ENCODE results near the gene HILPDA. TPM values are rescaled to one million over a fixed set of nuclear protein-coding genes. Genes with fewer than 3 reads are reported as not detected.

Gene HILPDA
- total and polyA plus RNA-seq, 9 of the 15 experiments (the other 6 are each of a cell fraction or from before 2014, with no cell fraction given) = 8.3 to 71.8 (median 23.5) TPM

DNA sequence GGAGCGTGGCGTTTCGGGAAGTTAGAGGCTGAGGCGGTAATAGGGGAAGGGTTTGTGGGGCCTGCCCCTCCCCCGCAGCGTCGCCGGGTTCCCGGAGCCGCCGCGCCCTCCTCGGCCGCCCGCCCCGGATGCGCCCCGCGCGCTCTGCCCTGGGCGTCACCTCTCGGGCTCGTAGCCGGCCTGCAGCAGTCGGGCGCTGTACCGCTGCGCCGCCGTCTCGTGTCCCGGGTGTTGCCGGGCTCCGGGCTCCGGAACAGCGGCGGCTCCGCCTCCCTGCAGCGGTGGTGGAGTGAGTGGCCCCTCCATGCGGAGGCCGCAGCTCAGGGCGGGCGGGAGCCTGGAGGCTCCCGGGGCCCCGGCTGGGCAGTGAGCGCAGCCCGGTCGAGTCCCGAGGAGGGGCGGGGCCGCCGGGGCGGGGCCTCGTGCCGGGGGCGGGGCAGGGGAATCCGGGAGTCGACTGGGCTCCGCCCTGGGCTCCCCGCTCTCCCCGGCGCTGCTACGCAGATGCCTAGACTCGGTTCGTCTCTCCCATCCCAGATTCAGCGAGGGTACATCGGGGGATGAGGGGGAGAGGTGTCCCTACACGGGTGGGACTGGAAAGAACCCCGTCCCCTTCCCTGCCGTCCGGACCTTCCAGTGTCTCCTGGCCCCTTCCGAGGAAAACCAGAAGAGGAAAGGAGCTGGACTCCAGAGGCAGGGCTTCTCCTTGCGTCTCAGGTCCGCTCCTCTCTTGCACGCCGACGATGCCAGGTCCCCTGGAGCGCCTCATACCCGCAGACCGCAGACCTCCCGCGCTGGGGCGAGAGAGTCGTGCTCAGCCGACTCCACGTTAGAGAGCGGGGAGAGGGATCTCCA, 45.9 kb upstream of the HILPDA start, which contains the start of gene IMPDH1 (continued):
- TF ChIP-seq, protein P1, sequence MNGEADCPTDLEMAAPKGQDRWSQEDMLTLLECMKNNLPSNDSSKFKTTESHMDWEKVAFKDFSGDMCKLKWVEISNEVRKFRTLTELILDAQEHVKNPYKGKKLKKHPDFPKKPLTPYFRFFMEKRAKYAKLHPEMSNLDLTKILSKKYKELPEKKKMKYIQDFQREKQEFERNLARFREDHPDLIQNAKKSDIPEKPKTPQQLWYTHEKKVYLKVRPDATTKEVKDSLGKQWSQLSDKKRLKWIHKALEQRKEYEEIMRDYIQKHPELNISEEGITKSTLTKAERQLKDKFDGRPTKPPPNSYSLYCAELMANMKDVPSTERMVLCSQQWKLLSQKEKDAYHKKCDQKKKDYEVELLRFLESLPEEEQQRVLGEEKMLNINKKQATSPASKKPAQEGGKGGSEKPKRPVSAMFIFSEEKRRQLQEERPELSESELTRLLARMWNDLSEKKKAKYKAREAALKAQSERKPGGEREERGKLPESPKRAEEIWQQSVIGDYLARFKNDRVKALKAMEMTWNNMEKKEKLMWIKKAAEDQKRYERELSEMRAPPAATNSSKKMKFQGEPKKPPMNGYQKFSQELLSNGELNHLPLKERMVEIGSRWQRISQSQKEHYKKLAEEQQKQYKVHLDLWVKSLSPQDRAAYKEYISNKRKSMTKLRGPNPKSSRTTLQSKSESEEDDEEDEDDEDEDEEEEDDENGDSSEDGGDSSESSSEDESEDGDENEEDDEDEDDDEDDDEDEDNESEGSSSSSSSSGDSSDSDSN (IDR thresholded peaks at IDR 0.05; ENCODE audit: borderline replicate concordance in 1 of 2, low read depth in 2 of 2, low read length in 2 of 2) = peak; percentile 97; a peak in 3 of 4 replicates
- peak; percentile 84; the same call in 1 of the 2 replicates for TF ChIP-seq CAMTA2 (CRISPR knock-in tag; conservative IDR thresholded peaks at IDR 0.05)
- TF ChIP-seq, protein P2, sequence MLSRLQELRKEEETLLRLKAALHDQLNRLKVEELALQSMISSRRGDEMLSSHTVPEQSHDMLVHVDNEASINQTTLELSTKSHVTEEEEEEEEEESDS (CRISPR knock-in tag; IDR thresholded peaks at IDR 0.05) = no peak
- peak; percentile 92 for TF ChIP-seq CXXC5 (CRISPR knock-in tag; IDR thresholded peaks at IDR 0.05)
- TF ChIP-seq, protein P3, sequence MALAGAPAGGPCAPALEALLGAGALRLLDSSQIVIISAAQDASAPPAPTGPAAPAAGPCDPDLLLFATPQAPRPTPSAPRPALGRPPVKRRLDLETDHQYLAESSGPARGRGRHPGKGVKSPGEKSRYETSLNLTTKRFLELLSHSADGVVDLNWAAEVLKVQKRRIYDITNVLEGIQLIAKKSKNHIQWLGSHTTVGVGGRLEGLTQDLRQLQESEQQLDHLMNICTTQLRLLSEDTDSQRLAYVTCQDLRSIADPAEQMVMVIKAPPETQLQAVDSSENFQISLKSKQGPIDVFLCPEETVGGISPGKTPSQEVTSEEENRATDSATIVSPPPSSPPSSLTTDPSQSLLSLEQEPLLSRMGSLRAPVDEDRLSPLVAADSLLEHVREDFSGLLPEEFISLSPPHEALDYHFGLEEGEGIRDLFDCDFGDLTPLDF (CRISPR knock-in tag; IDR thresholded peaks at IDR 0.05) = no peak; the same call in 1 of the 2 replicates
- TF ChIP-seq CEBPB (tag; IDR thresholded peaks at IDR 0.05) = no peak
- TF ChIP-seq, protein P4, sequence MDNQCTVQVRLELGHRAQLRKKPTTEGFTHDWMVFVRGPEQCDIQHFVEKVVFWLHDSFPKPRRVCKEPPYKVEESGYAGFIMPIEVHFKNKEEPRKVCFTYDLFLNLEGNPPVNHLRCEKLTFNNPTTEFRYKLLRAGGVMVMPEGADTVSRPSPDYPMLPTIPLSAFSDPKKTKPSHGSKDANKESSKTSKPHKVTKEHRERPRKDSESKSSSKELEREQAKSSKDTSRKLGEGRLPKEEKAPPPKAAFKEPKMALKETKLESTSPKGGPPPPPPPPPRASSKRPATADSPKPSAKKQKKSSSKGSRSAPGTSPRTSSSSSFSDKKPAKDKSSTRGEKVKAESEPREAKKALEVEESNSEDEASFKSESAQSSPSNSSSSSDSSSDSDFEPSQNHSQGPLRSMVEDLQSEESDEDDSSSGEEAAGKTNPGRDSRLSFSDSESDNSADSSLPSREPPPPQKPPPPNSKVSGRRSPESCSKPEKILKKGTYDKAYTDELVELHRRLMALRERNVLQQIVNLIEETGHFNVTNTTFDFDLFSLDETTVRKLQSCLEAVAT (IDR thresholded peaks at IDR 0.05) = peak in 1 of 2 experiments; percentile 80; a peak in 2 of 4 replicates
- 0 out of 2 replicates have a peak, but pooled peaks have one; percentile 3 for TF ChIP-seq NFE2 (IDR thresholded peaks at IDR 0.05; ENCODE audit: low read depth)
- no peak for TF ChIP-seq CBFA2T3 (IDR thresholded peaks at IDR 0.05)
- TF ChIP-seq, protein P5, sequence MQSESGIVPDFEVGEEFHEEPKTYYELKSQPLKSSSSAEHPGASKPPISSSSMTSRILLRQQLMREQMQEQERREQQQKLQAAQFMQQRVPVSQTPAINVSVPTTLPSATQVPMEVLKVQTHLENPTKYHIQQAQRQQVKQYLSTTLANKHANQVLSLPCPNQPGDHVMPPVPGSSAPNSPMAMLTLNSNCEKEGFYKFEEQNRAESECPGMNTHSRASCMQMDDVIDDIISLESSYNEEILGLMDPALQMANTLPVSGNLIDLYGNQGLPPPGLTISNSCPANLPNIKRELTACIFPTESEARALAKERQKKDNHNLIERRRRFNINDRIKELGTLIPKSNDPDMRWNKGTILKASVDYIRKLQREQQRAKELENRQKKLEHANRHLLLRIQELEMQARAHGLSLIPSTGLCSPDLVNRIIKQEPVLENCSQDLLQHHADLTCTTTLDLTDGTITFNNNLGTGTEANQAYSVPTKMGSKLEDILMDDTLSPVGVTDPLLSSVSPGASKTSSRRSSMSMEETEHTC (IDR thresholded peaks at IDR 0.05) = no peak
- TF ChIP-seq, protein P6, sequence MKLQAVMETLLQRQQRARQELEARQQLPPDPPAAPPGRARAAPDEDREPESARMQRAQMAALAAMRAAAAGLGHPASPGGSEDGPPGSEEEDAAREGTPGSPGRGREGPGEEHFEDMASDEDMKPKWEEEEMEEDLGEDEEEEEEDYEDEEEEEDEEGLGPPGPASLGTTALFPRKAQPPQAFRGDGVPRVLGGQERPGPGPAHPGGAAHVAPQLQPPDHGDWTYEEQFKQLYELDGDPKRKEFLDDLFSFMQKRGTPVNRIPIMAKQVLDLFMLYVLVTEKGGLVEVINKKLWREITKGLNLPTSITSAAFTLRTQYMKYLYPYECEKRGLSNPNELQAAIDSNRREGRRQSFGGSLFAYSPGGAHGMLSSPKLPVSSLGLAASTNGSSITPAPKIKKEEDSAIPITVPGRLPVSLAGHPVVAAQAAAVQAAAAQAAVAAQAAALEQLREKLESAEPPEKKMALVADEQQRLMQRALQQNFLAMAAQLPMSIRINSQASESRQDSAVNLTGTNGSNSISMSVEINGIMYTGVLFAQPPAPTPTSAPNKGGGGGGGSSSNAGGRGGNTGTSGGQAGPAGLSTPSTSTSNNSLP (IDR thresholded peaks at IDR 0.05; ENCODE audit: borderline replicate concordance, low read depth, low read length) = no peak
- TF ChIP-seq SRSF3 (IDR thresholded peaks at IDR 0.05; ENCODE audit: insufficient read depth, low read length) = no peak
- peak; percentile 95 for TF ChIP-seq HMGN3 (IDR thresholded peaks at IDR 0.05; ENCODE audit: borderline replicate concordance, extremely low read depth, insufficient read length, low read depth, low read length)
- TF ChIP-seq SP2 (IDR thresholded peaks at IDR 0.05; ENCODE audit: extremely low read depth, low read depth, low read length, poor library complexity, severe bottlenecking) = no peak
- TF ChIP-seq SMARCE1 (IDR thresholded peaks at IDR 0.05) = peak; percentile 64; the same call in 1 of the 2 replicates
- TF ChIP-seq ZNF584 (CRISPR knock-in tag; IDR thresholded peaks at IDR 0.05; ENCODE audit: low read depth) = no peak
- TF ChIP-seq NR2F6 (CRISPR knock-in tag; IDR thresholded peaks at IDR 0.05) = no peak
- TF ChIP-seq RBM34 (IDR thresholded peaks at IDR 0.05; ENCODE audit: borderline replicate concordance, insufficient read depth, low read length) = 0 out of 2 replicates have a peak, but pooled peaks have one; percentile 66

All from K562 (cell line).